ENCODE data around the gene SLK.

The SLK gene

GRCh38 chr10:103926722-103927319, 40.1 kb upstream of the SLK start:
- H3K9me3 ChIP-seq (ENCODE audit: insufficient read depth, low read length) = no peaks in the 10 kb centered on the region

DNA sequence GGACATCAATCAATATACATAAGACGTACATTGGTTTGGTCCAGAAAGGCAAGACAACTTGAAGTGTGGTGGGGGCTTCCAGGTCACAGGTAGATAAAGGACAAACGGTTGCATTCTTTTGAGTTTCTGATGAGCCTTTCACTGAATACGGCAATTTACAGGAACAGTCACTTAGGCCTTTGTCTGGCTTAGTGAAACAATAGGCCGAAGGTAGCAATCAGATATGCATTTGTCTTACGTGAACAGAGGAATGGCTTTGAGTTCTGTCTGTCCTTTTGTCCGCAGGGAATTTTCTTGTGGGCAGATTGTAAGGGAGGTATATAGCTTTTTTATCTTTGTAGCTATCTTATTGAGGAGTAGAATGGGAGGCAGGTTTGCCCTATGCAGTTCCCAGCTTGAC, 38.2 kb upstream of the SLK start:
- no peaks in the 10 kb centered on the region for H3K9me2 ChIP-seq (replicated peaks; ENCODE audit: insufficient read depth, low read length)
- no peaks in the 10 kb centered on the region for H4K20me1 ChIP-seq (ENCODE audit: low read depth, low read length)
- H3K27me3 ChIP-seq (ENCODE audit: low read length) = no peaks in the 10 kb centered on the region
- no peak overlapping the region for H2AFZ ChIP-seq (ENCODE audit: low read depth, low read length, severe bottlenecking)
- H3F3A ChIP-seq (ENCODE audit: insufficient read depth) = no peaks in the 10 kb centered on the region
- TF ChIP-seq, protein P1, sequence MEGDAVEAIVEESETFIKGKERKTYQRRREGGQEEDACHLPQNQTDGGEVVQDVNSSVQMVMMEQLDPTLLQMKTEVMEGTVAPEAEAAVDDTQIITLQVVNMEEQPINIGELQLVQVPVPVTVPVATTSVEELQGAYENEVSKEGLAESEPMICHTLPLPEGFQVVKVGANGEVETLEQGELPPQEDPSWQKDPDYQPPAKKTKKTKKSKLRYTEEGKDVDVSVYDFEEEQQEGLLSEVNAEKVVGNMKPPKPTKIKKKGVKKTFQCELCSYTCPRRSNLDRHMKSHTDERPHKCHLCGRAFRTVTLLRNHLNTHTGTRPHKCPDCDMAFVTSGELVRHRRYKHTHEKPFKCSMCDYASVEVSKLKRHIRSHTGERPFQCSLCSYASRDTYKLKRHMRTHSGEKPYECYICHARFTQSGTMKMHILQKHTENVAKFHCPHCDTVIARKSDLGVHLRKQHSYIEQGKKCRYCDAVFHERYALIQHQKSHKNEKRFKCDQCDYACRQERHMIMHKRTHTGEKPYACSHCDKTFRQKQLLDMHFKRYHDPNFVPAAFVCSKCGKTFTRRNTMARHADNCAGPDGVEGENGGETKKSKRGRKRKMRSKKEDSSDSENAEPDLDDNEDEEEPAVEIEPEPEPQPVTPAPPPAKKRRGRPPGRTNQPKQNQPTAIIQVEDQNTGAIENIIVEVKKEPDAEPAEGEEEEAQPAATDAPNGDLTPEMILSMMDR (IDR thresholded peaks at IDR 0.05; ENCODE audit: insufficient read depth, low read length, poor library complexity, severe bottlenecking) = no peak
- TF ChIP-seq EZH2phosphoT487 (conservative IDR thresholded peaks at IDR 0.05; ENCODE audit: low read length) = no peak
- H3K79me2 ChIP-seq (ENCODE audit: insufficient read depth, low read length) = no peaks in the 10 kb centered on the region
- no peak overlapping the region for H3K4me3 ChIP-seq (ENCODE audit: insufficient read depth, low read length, poor library complexity, severe bottlenecking)
- H3K9ac ChIP-seq (ENCODE audit: low read length) = no peak overlapping the region
- no peak overlapping the region for H3K27ac ChIP-seq (ENCODE audit: low read depth, low read length)
- no peaks in the 10 kb centered on the region for H3K36me3 ChIP-seq (ENCODE audit: low read length)
- H3K4me2 ChIP-seq (ENCODE audit: low read depth, low read length, poor library complexity, severe bottlenecking) = no peak overlapping the region
- no peaks in the 10 kb centered on the region for H3K9me3 ChIP-seq (ENCODE audit: insufficient read depth, low read length)

More at GRCh38 chr10:103926722-103927319, 40.1 kb upstream of the SLK start:
- H2AFZ ChIP-seq (ENCODE audit: low read depth, low read length, severe bottlenecking) = no peak overlapping the region
- no peaks in the 10 kb centered on the region for H3K27me3 ChIP-seq (ENCODE audit: low read length)
- H3K79me2 ChIP-seq (ENCODE audit: insufficient read depth, low read length) = no peaks in the 10 kb centered on the region
- H3K9ac ChIP-seq (ENCODE audit: low read length) = no peak overlapping the region
- H3F3A ChIP-seq (ENCODE audit: insufficient read depth) = no peaks in the 10 kb centered on the region
- no peak overlapping the region for H3K4me2 ChIP-seq (ENCODE audit: low read depth, low read length, poor library complexity, severe bottlenecking)
- no peak for TF ChIP-seq EZH2phosphoT487 (conservative IDR thresholded peaks at IDR 0.05; ENCODE audit: low read length)
- TF ChIP-seq, protein P1 (IDR thresholded peaks at IDR 0.05; ENCODE audit: insufficient read depth, low read length, poor library complexity, severe bottlenecking) = no peak
- H3K36me3 ChIP-seq (ENCODE audit: low read length) = no peaks in the 10 kb centered on the region
- no peaks in the 10 kb centered on the region for H3K9me2 ChIP-seq (replicated peaks; ENCODE audit: insufficient read depth, low read length)
- H3K4me3 ChIP-seq (ENCODE audit: insufficient read depth, low read length, poor library complexity, severe bottlenecking) = no peak overlapping the region
- no peak overlapping the region for H3K27ac ChIP-seq (ENCODE audit: low read depth, low read length)
- no peaks in the 10 kb centered on the region for H4K20me1 ChIP-seq (ENCODE audit: low read depth, low read length)

DNA sequence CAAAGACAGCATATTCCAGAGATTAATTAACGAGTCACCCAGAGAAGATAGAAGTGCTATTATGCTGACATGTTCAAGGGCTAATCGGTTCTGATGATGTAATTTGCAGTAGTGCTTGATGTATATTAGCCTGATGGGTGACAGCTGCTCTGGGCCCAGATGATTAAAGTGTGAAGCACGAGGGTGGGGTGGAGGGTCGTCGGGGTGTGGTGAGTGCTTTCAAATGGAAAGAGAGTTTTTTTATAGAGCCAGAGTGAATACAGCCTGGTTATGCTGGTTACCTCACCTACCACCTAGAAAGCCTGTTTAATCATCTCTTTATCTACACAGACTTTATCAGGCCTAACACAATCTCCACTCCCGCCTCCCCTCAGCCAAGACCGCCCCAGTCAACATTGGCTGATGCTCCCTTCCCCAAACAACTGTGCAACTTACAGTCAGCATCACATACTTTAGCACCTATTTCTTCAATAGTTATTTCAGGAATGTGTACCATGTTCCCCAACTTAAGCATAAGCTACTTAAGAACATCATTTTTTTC, 37.5 kb upstream of the SLK start:
- no peak overlapping the region for H3K4me2 ChIP-seq (ENCODE audit: low read depth, low read length, poor library complexity, severe bottlenecking)
- no peaks in the 10 kb centered on the region for H4K20me1 ChIP-seq (ENCODE audit: low read depth, low read length)
- no peaks in the 10 kb centered on the region for H3K79me2 ChIP-seq (ENCODE audit: insufficient read depth, low read length)
- no peaks in the 10 kb centered on the region for H3K9me3 ChIP-seq (ENCODE audit: insufficient read depth, low read length)
- H3K4me3 ChIP-seq (ENCODE audit: insufficient read depth, low read length, poor library complexity, severe bottlenecking) = no peak overlapping the region
- H3K27me3 ChIP-seq (ENCODE audit: low read length) = no peaks in the 10 kb centered on the region
- no peak overlapping the region for H3K27ac ChIP-seq (ENCODE audit: low read depth, low read length)
- H2AFZ ChIP-seq (ENCODE audit: low read depth, low read length, severe bottlenecking) = no peak overlapping the region
- H3F3A ChIP-seq (ENCODE audit: insufficient read depth) = no peaks in the 10 kb centered on the region
- TF ChIP-seq, protein P1 (IDR thresholded peaks at IDR 0.05; ENCODE audit: insufficient read depth, low read length, poor library complexity, severe bottlenecking) = no peak
- no peak for TF ChIP-seq EZH2phosphoT487 (conservative IDR thresholded peaks at IDR 0.05; ENCODE audit: low read length)
- H3K9ac ChIP-seq (ENCODE audit: low read length) = no peak overlapping the region
- no peaks in the 10 kb centered on the region for H3K9me2 ChIP-seq (replicated peaks; ENCODE audit: insufficient read depth, low read length)
- H3K36me3 ChIP-seq (ENCODE audit: low read length) = no peaks in the 10 kb centered on the region
